Common myeloid progenitor, CD34-positive (primary cell): Measurements from ENCODE around the gene WDR45. TPM values are rescaled to one million over a fixed set of nuclear protein-coding genes. Genes with fewer than 3 reads are reported as not detected.
A peak's percentile ranks its signal among the peaks of the same experiment; 100 is the strongest.
"Not testable (repeated sequence)": the region's sequence is repeated elsewhere in the genome, so short reads cannot be mapped to it uniquely, and the experiment has no call there.

Experiments
- CTCF ChIA-PET: fragments of 350-600 bp; sonication (Branson Sonifier 250); formaldehyde crosslinking; loops from one replicate; lab custom pipeline; 2021; ENCODE audit warnings: antibody characterized with exemption; lab: Charles Lee
- POLR2A ChIA-PET: fragments of 350-600 bp; sonication (Branson Sonifier 250); formaldehyde crosslinking; loops from one replicate; lab custom pipeline; 2021; ENCODE audit warnings: antibody characterized with exemption; lab: Charles Lee
- DNase-seq, 3 donors: peaks; one replicate each; pipeline versions ENCODE4 v3.0.0 to v3.0.0-alpha.2; 2013
- H3K27ac ChIP-seq, 2 experiments: 1 replicate in 1 of 2; 2 replicates in 1 of 2; pipeline ENCODE4 v1.7.0; 2013; ENCODE audit warnings: inconsistent platforms in 2 of 2, low read length in 2 of 2, mild to moderate bottlenecking in 2 of 2, low read depth in 1 of 2, moderate library complexity in 1 of 2; ENCODE audit not compliant: severe bottlenecking in 2 of 2, insufficient read depth in 1 of 2, poor library complexity in 1 of 2
- H3K27me3 ChIP-seq, 5 experiments: replicated peaks in 2 of 5; 1 replicate in 3 of 5; 2 replicates in 2 of 5; pipeline versions ENCODE4 v1.6.1 to v1.7.0; 2013; ENCODE audit warnings: low read length in 4 of 5, mild to moderate bottlenecking in 2 of 5, moderate library complexity in 2 of 5, inconsistent platforms in 1 of 5; ENCODE audit not compliant: insufficient read depth in 5 of 5, control insufficient read depth in 4 of 5
- H3K36me3 ChIP-seq, 4 experiments: 1 replicate in 2 of 4; 2 replicates in 2 of 4; pipeline versions ENCODE4 v1.6.1 to v1.7.0; 2013; ENCODE audit warnings: low read length in 3 of 4, control low read depth in 1 of 4, mild to moderate bottlenecking in 1 of 4; ENCODE audit not compliant: control insufficient read depth in 4 of 4, insufficient read depth in 4 of 4
- H3K4me1 ChIP-seq, 4 experiments: 1 replicate in 3 of 4; 2 replicates in 1 of 4; pipeline versions ENCODE4 v1.6.1 to v1.7.1; 2013; ENCODE audit warnings: low read length in 3 of 4, mild to moderate bottlenecking in 3 of 4, control low read depth in 1 of 4, inconsistent platforms in 1 of 4, moderate library complexity in 1 of 4; ENCODE audit not compliant: control insufficient read depth in 4 of 4, insufficient read depth in 4 of 4; ENCODE audit errors: control extremely low read depth in 1 of 4
- H3K4me3 ChIP-seq, 7 experiments: 1 replicate in 4 of 7; 2 replicates in 3 of 7; pipeline versions ENCODE4 v1.5.1 to v1.7.0; 2013; ENCODE audit warnings: mild to moderate bottlenecking in 7 of 7, low read length in 6 of 7, moderate library complexity in 6 of 7, inconsistent platforms in 2 of 7, low read depth in 2 of 7, control low read depth in 1 of 7; ENCODE audit not compliant: insufficient read depth in 4 of 7, control insufficient read depth in 1 of 7; ENCODE audit errors: extremely low read depth in 1 of 7
- H3K9me3 ChIP-seq, 5 experiments: 1 replicate in 4 of 5; 2 replicates in 1 of 5; pipeline versions ENCODE4 v1.6.1 to v1.7.1; 2013; ENCODE audit warnings: low read length in 4 of 5, mild to moderate bottlenecking in 2 of 5, inconsistent platforms in 1 of 5, low read depth in 1 of 5, moderate library complexity in 1 of 5; ENCODE audit not compliant: control insufficient read depth in 4 of 5, insufficient read depth in 2 of 5; ENCODE audit errors: control extremely low read depth in 1 of 5
- WGBS: methylation state at CpG from one replicate; pipeline ENCODE4 v1.1.5; 2013; ENCODE audit not compliant: insufficient coverage; 5-methylcytosine and 5-hydroxymethylcytosine counted together
- polyA plus RNA-seq: library from polyadenylated mRNA; unstranded; fragments of 120-200 nt; gene quantifications from one replicate; pipeline ENCODE4 v1.2.1, GENCODE V29; 2013

WDR45 gene
- 59.4 TPM for polyA plus RNA-seq

- POLR2A ChIA-PET: interaction anchor here (0.7 kb wide), 1 partner anchor 384 kb away, joined by 5 read pairs; no protein-coding TSS in a partner anchor
Measured at GRCh38 chrX:49079489-49080428, at the start of gene WDR45. WDR45 (minus strand) TSS chrX:49079887; CDS start chrX:49078095, 1,792 bp downstream.

GRCh38 chrX:49129427-49129826, 49.7 kb upstream of the WDR45 start:
- H3K27me3 ChIP-seq: no peaks in the 10 kb centered on the region
- 49% methylated on average over 4 of the region's 4 CpGs for WGBS
- DNase-seq: peak in 2 of 3 donors; percentile 51 to 57
- ChIA-PET CTCF (interaction anchor here (0.8 to 1.4 kb wide), 2 partner anchors 13 to 16 kb away, joined by 3 to 4 read pairs; no protein-coding TSS in a partner anchor), POLR2A (no interaction called here)
- H3K4me3 ChIP-seq: no peak overlapping the region
- no peaks in the 10 kb centered on the region for H3K36me3 ChIP-seq
- no peak overlapping the region for H3K27ac ChIP-seq
- peaks cover 0 to 3% (median under 1%) of the 10 kb centered on the region in 4 experiments for H3K4me1 ChIP-seq
- H3K9me3 ChIP-seq: no peaks in the 10 kb centered on the region

More at GRCh38 chrX:49079489-49080428, at the start of gene WDR45:
- CTCF ChIA-PET: interaction anchor here (1.1 kb wide), 1 partner anchor 27 kb away, joined by 4 read pairs; no protein-coding TSS in a partner anchor
- peak; percentile 75 to 90 (median 83) for DNase-seq
- peaks cover 0 to 8% (median 5%) of the 10 kb centered on the region in 4 experiments for H3K4me1 ChIP-seq
- H3K4me3 ChIP-seq: peak within 1 kb of the TSS; percentile 44 to 78 (median 66)
- 39% methylated on average over 51 of the region's 55 CpGs for WGBS
- peak within 1 kb of the TSS; percentile 88 to 92 for H3K27ac ChIP-seq
- no peaks in the 10 kb centered on the region for H3K9me3 ChIP-seq
- H3K36me3 ChIP-seq: peaks cover 0 to 22% (median 6%) of the 10 kb centered on the region in 4 experiments
- H3K27me3 ChIP-seq: no peaks in the 10 kb centered on the region

GRCh38 chrX:49127742-49128258, 48.1 kb upstream of the WDR45 start:
- H3K4me1 ChIP-seq: peaks cover 2 to 12% (median 3%) of the 10 kb centered on the region in 4 experiments
- peak in 2 of 3 donors; percentile 54 to 57 for DNase-seq
- H3K4me3 ChIP-seq, H3K36me3 ChIP-seq, H3K27me3 ChIP-seq, POLR2A ChIA-PET, H3K27ac ChIP-seq, H3K9me3 ChIP-seq: not testable (repeated sequence)
- WGBS: 77% methylated on average over 5 of the region's 13 CpGs
- CTCF ChIA-PET: interaction anchor here (0.7 to 1.5 kb wide), 3 partner anchors 23 to 50 kb away, joined by 3 to 5 read pairs (median 3); no protein-coding TSS in a partner anchor

GRCh38 chrX:49122499-49122898, 42.8 kb upstream of the WDR45 start:
- peaks cover 0 to 2% (median 0%) of the 10 kb centered on the region in 5 experiments for H3K27me3 ChIP-seq
- peaks cover 0 to 2% (median 0%) of the 10 kb centered on the region in 5 experiments for H3K9me3 ChIP-seq
- 81% methylated on average over 3 of the region's 5 CpGs for WGBS
- H3K27ac ChIP-seq: peak overlapping the region; percentile 79 to 90
- peaks cover 0 to 15% (median 6%) of the 10 kb centered on the region in 4 experiments for H3K4me1 ChIP-seq
- CTCF ChIA-PET: interaction anchor here (0.6 to 1.7 kb wide), 6 partner anchors 8 to 41 kb away, joined by 3 to 6 read pairs (median 3); no protein-coding TSS in a partner anchor
- DNase-seq: no peak
- POLR2A ChIA-PET: no interaction called here
- peaks cover 2 to 13% (median 7%) of the 10 kb centered on the region in 4 experiments for H3K36me3 ChIP-seq
- H3K4me3 ChIP-seq: peak overlapping the region in 6 of 7 experiments; percentile 80 to 92 (median 84)

- no peak overlapping the region for H3K27ac ChIP-seq
- ChIA-PET POLR2A (no interaction called here), CTCF (interaction anchor here (1.0 to 1.8 kb wide), 5 partner anchors 9 to 55 kb away, joined by 3 to 6 read pairs (median 4); no protein-coding TSS in a partner anchor)
- peaks cover 2 to 33% (median 20%) of the 10 kb centered on the region in 4 experiments for H3K36me3 ChIP-seq
- 60% methylated on average over 1 of the region's 1 CpG for WGBS
- H3K4me3 ChIP-seq: no peak overlapping the region
- peaks cover 0 to 2% (median 0%) of the 10 kb centered on the region in 5 experiments for H3K27me3 ChIP-seq
- DNase-seq: peak in 2 of 3 donors; percentile 45 to 46
- H3K4me1 ChIP-seq: peaks cover 0 to 15% (median 6%) of the 10 kb centered on the region in 4 experiments
- peaks cover 0 to 2% (median 0%) of the 10 kb centered on the region in 5 experiments for H3K9me3 ChIP-seq
Measured at GRCh38 chrX:49120091-49120490, 40.4 kb upstream of the WDR45 start.

- Histone ChIP-seq H3K27me3 (no peaks in the 10 kb centered on the region), H3K9me3 (no peaks in the 10 kb centered on the region), H3K4me3 (no peak overlapping the region), H3K36me3 (peaks cover 4 to 47% (median 27%) of the 10 kb centered on the region in 4 experiments), H3K27ac (no peak overlapping the region), H3K4me1 (peaks cover 0 to 4% (median under 1%) of the 10 kb centered on the region in 4 experiments)
- CTCF ChIA-PET: no interaction called here
- POLR2A ChIA-PET: no interaction called here
- DNase-seq: no peak
- 100% methylated on average over 2 of the region's 6 CpGs for WGBS
Measured at GRCh38 chrX:49117581-49117980, 37.9 kb upstream of the WDR45 start.
